Keratinocyte (primary cell): ENCODE data around the gene VPS13C.

Source experiments
- CTCF ChIP-seq, 3 experiments: IDR thresholded peaks in 1 of 3; conservative IDR thresholded peaks in 1 of 3; optimal IDR thresholded peaks in 1 of 3; 2 replicates in 2 of 3; 3 replicates in 1 of 3; pipeline versions ENCODE3 to v1.5.1; 2011; ENCODE audit warnings: low read length in 3 of 3, mild to moderate bottlenecking in 3 of 3, moderate library complexity in 2 of 3, control low read depth in 1 of 3, inconsistent platforms in 1 of 3; ENCODE audit not compliant: insufficient read depth in 2 of 3; ENCODE audit errors: extremely low read depth in 1 of 3
- EZH2 ChIP-seq: IDR thresholded peaks from one replicate; pipeline ENCODE4 v1.6.1; 2012; ENCODE audit warnings: inconsistent platforms, mild to moderate bottlenecking, low read length, moderate library complexity

- TF ChIP-seq CTCF (optimal IDR thresholded peaks at IDR 0.05 in 1 of 3, IDR thresholded peaks at IDR 0.05 in 1 of 3, conservative IDR thresholded peaks at IDR 0.05 in 1 of 3; ENCODE audit: extremely low read depth in 1 of 3, insufficient read depth in 2 of 3, low read length in 3 of 3) (no peak), EZH2 (no peak)
Measured at GRCh38 chr15:62035256-62035924, 24.9 kb downstream of the VPS13C start.
